Thyroid gland (tissue), 4 donors: ENCODE data around the gene COL26A1. TPM values are rescaled to one million over a fixed set of nuclear protein-coding genes. Genes with fewer than 3 reads are reported as not detected.
"Not testable (repeated sequence)": the region's sequence is repeated elsewhere in the genome, so short reads cannot be mapped to it uniquely, and the experiment has no call there.

Source experiments
- DNase-seq, 2 donors: peaks; one replicate each; pipeline ENCODE4 v3.0.0-alpha.2; 2019
- H3K27ac ChIP-seq, 3 donors: fragments of 200-600 bp; sonication (generic); 1 replicate in 2 of 3; 2 replicates in 1 of 3; pipeline ENCODE4 v1.5.1; 2016 to 2019; ENCODE audit warnings: mild to moderate bottlenecking in 1 of 3, moderate library complexity in 1 of 3
- H3K27me3 ChIP-seq: fragments of 200-600 bp; sonication (generic); one replicate; pipeline ENCODE4 v1.5.1; 2019
- H3K36me3 ChIP-seq, 2 donors: fragments of 200-600 bp; sonication (generic); one replicate each; pipeline ENCODE4 v1.5.1; 2016 to 2019
- H3K4me1 ChIP-seq, 2 donors: fragments of 200-600 bp; sonication (generic); one replicate each; pipeline ENCODE4 v1.5.1; 2017 to 2019
- H3K4me3 ChIP-seq, 3 donors: fragments of 200-600 bp; sonication (generic); replicated peaks in 1 of 3; 1 replicate in 2 of 3; 2 replicates in 1 of 3; pipeline ENCODE4 v1.5.1; 2016; ENCODE audit warnings: mild to moderate bottlenecking in 1 of 3
- H3K9me3 ChIP-seq: fragments of 200-600 bp; sonication (generic); one replicate; pipeline ENCODE4 v1.5.1; 2017
- CTCF ChIP-seq, 6 experiments: fragments of 200-600 bp in 3 of 6; fragments of 450-650 bp in 3 of 6; sonication (generic) in 3 of 6; IDR thresholded peaks; one replicate each; pipeline ENCODE4 v1.5.1; 2016 to 2019; ENCODE audit warnings: antibody characterized with exemption in 6 of 6, mild to moderate bottlenecking in 2 of 6, inconsistent platforms in 1 of 6, moderate library complexity in 1 of 6
- POLR2A ChIP-seq, 2 donors: fragments of 450-650 bp; IDR thresholded peaks; one replicate each; pipeline ENCODE4 v1.6.1; 2017; ENCODE audit warnings: antibody characterized with exemption in 2 of 2, mild to moderate bottlenecking in 2 of 2, moderate library complexity in 1 of 2
- WGBS, 2 donors: methylation state at CpG; one replicate each; pipeline ENCODE4 v1.1.5; 2017; 5-methylcytosine and 5-hydroxymethylcytosine counted together
- intact Hi-C: fragments of 100-400 bp; cut with DNase I; formaldehyde crosslinking; loops from one replicate; pipeline ENCODE4 v1.15.1; 2023
- small RNA-seq: library from RNA; depleted of rRNA; stranded (forward); fragments of <200 nt; gene quantifications from one replicate; pipeline ENCODE3, GENCODE V24; 2016
- total RNA-seq, 4 donors: library from RNA; depleted of rRNA; stranded (reverse); fragments of >200 nt; gene quantifications; one replicate each; pipeline ENCODE4 v1.2.3, GENCODE V29; 2016

The COL26A1 gene
- total RNA-seq, 4 donors from 2014 or later, result not detected

- H3K27ac ChIP-seq, result no peak overlapping the region
- H3K36me3 ChIP-seq, result no peaks in the 10 kb centered on the region
- H3K27me3 ChIP-seq, result no peaks in the 10 kb centered on the region
- no peaks in the 10 kb centered on the region for H3K9me3 ChIP-seq
- no peak for DNase-seq
- WGBS, 2 donors, result 61 to 64% methylated on average over 5 of the region's 5 CpGs
- intact Hi-C loops, result loop anchor here (5.0 kb wide), 1 partner anchor 633 kb away; no protein-coding TSS in a partner anchor
- no peak overlapping the region for H3K4me3 ChIP-seq
- peaks cover 9 to 16% of the 10 kb centered on the region in 2 donors for H3K4me1 ChIP-seq
- TF ChIP-seq POLR2A (IDR thresholded peaks at IDR 0.05), result no peak
- TF ChIP-seq CTCF (IDR thresholded peaks at IDR 0.05), result no peak
These were observed 241.8 kb downstream of the COL26A1 start for GRCh38 chr7:101604331-101604933.

GRCh38 chr7:101604934-101605332 lies 242.3 kb downstream of the COL26A1 start:
- H3K27ac ChIP-seq, DNase-seq, H3K27me3 ChIP-seq, H3K36me3 ChIP-seq, H3K4me3 ChIP-seq, H3K9me3 ChIP-seq: not testable (repeated sequence)
- WGBS, 2 donors, result 73 to 87% methylated on average over 2 of the region's 2 CpGs
- intact Hi-C loops, result loop anchor here (5.0 kb wide), 1 partner anchor 632 kb away; no protein-coding TSS in a partner anchor
- peaks cover 9 to 16% of the 10 kb centered on the region in 2 donors for H3K4me1 ChIP-seq

GRCh38 chr7:101605611-101606497 lies 243.2 kb downstream of the COL26A1 start:
- Histone ChIP-seq H3K36me3 (no peaks in the 10 kb centered on the region), H3K9me3 (no peaks in the 10 kb centered on the region), H3K4me3 (no peak overlapping the region), H3K27ac (no peak overlapping the region), H3K4me1 (peaks cover 9 to 16% of the 10 kb centered on the region in 2 donors), H3K27me3 (no peaks in the 10 kb centered on the region)
- TF ChIP-seq POLR2A (IDR thresholded peaks at IDR 0.05) (no peak), CTCF (IDR thresholded peaks at IDR 0.05) (no peak)
- intact Hi-C loops, result no loop called here
- no peak for DNase-seq
- WGBS, 2 donors, result 67 to 90% methylated on average over 2 to 26 of the region's 26 CpGs

GRCh38 chr7:101606498-101606923 lies 243.8 kb downstream of the COL26A1 start:
- peaks cover 9 to 16% of the 10 kb centered on the region in 2 donors for H3K4me1 ChIP-seq
- TF ChIP-seq POLR2A (IDR thresholded peaks at IDR 0.05), result no peak
- TF ChIP-seq CTCF (IDR thresholded peaks at IDR 0.05), result no peak
- H3K9me3 ChIP-seq, result no peaks in the 10 kb centered on the region
- intact Hi-C loops, result no loop called here
- H3K27me3 ChIP-seq, result no peaks in the 10 kb centered on the region
- 80% methylated on average over 2 of the region's 2 CpGs; no CpG with 5 or more reads in 1 of the 2 donors for WGBS, 2 donors
- DNase-seq, result no peak
- H3K4me3 ChIP-seq, result no peak overlapping the region
- H3K36me3 ChIP-seq, result no peaks in the 10 kb centered on the region
- H3K27ac ChIP-seq, result no peak overlapping the region

Small RNA genes within 50 kb of the gene (small RNA-seq; reads per million reads assigned to genes)
- not detected for gene AC004965.1

Other genes with a start within 250 kb of the COL26A1 start
- 10 to 100 TPM in 1 of 4 donors, 1 to 10 TPM in 3; 4.7 to 18.6 (median 7.6) TPM for gene SERPINE1, start 235.8 kb upstream of the COL26A1 start, total RNA-seq
- 10 to 100 TPM; 29.0 to 59.6 (median 41.3) TPM for gene AP1S1, start 208.4 kb upstream of the COL26A1 start, total RNA-seq
- 1 to 10 TPM in 2 of 4 donors, not detected in 2; 1.3 to 2.3 TPM for gene VGF, start 197.3 kb upstream of the COL26A1 start, total RNA-seq
- 1 to 10 TPM in 1 of 4 donors, under 1 TPM in 1, not detected in 2; 0.29 to 1.4 TPM for gene NAT16, start 182.6 kb upstream of the COL26A1 start, total RNA-seq
- not detected for gene MOGAT3, start 161.8 kb upstream of the COL26A1 start, total RNA-seq
- 10 to 100 TPM; 30.0 to 42.5 (median 32.7) TPM for gene PLOD3, start 145.3 kb upstream of the COL26A1 start, total RNA-seq
- gene ZNHIT1, start 144.7 kb upstream of the COL26A1 start, total RNA-seq, result 100 to 1,000 TPM in 2 of 4 donors, 10 to 100 TPM in 2; 71.5 to 141 (median 107) TPM
- 1 to 10 TPM; 5.1 to 6.6 (median 5.8) TPM for gene CLDN15, start 125.1 kb upstream of the COL26A1 start, total RNA-seq
- gene FIS1, start 117.8 kb upstream of the COL26A1 start, total RNA-seq, result 100 to 1,000 TPM; 157 to 361 (median 297) TPM
- gene IFT22, start 41.1 kb upstream of the COL26A1 start, total RNA-seq, result 10 to 100 TPM; 48.2 to 57.2 (median 55.4) TPM